ENCODE results near the gene NTRK1.

DNA sequence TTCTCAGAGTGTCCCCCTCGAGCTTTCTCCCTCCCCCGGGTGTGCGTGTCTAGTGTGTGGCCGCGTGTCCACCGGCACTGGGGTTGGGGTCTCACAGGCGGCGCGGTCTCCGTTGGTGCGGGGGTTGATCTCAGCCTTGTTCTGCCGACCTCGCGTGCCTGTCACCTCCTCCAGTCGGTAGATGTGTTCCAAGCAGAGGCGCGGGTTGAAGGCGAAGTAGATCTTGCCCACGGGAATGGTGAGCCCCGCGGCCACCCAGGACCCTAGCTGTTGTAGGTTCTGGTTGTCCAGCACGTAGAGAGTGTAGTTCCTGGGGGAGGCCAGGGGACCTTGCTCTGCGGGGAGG, 11.5 kb upstream of the NTRK1 start:
- no peak for TF ChIP-seq POLR2A (IDR thresholded peaks at IDR 0.05)
- TF ChIP-seq, protein P1, sequence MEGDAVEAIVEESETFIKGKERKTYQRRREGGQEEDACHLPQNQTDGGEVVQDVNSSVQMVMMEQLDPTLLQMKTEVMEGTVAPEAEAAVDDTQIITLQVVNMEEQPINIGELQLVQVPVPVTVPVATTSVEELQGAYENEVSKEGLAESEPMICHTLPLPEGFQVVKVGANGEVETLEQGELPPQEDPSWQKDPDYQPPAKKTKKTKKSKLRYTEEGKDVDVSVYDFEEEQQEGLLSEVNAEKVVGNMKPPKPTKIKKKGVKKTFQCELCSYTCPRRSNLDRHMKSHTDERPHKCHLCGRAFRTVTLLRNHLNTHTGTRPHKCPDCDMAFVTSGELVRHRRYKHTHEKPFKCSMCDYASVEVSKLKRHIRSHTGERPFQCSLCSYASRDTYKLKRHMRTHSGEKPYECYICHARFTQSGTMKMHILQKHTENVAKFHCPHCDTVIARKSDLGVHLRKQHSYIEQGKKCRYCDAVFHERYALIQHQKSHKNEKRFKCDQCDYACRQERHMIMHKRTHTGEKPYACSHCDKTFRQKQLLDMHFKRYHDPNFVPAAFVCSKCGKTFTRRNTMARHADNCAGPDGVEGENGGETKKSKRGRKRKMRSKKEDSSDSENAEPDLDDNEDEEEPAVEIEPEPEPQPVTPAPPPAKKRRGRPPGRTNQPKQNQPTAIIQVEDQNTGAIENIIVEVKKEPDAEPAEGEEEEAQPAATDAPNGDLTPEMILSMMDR (IDR thresholded peaks at IDR 0.05), result no peak

Data from transverse colon (tissue), 3 donors.